Trophoblast cell (in vitro differentiated cells and primary cell): ENCODE results near the gene CYTH1.

Experiments
- DNase-seq, 2 donors: peaks; one replicate each; pipeline ENCODE4 v3.0.0-alpha.2; 2016
- H2AFZ ChIP-seq: 2 replicates; pipeline ENCODE4 v1.6.1; 2013; ENCODE audit warnings: low read length, moderate library complexity, mild to moderate bottlenecking; ENCODE audit not compliant: insufficient read depth, poor library complexity
- H2AK5ac ChIP-seq: 2 replicates; pipeline ENCODE4 v1.6.1; 2013; ENCODE audit warnings: mild to moderate bottlenecking, low read length
- H2BK120ac ChIP-seq: 2 replicates; pipeline ENCODE4 v1.6.1; 2013; ENCODE audit warnings: low read length, mild to moderate bottlenecking, moderate library complexity; ENCODE audit not compliant: insufficient read depth, poor library complexity
- H2BK12ac ChIP-seq: 2 replicates; pipeline ENCODE4 v1.6.1; 2013; ENCODE audit warnings: mild to moderate bottlenecking, low read length, moderate library complexity
- H2BK5ac ChIP-seq: 2 replicates; pipeline ENCODE4 v1.6.1; 2013; ENCODE audit warnings: low read length, low read depth, moderate library complexity, mild to moderate bottlenecking; ENCODE audit not compliant: poor library complexity
- H3K14ac ChIP-seq: 2 replicates; pipeline ENCODE4 v1.6.1; 2013; ENCODE audit warnings: mild to moderate bottlenecking, low read length
- H3K18ac ChIP-seq: 2 replicates; pipeline ENCODE4 v1.6.1; 2013; ENCODE audit warnings: mild to moderate bottlenecking, low read length
- H3K23ac ChIP-seq: 2 replicates; pipeline ENCODE4 v1.6.1; 2013; ENCODE audit warnings: low read length
- H3K27ac ChIP-seq: 2 replicates; pipeline ENCODE4 v1.5.1; 2013; ENCODE audit warnings: low read depth, mild to moderate bottlenecking, inconsistent platforms, low read length, moderate library complexity
- H3K27me3 ChIP-seq: 2 replicates; pipeline ENCODE4 v1.6.1; 2013; ENCODE audit warnings: inconsistent platforms, mild to moderate bottlenecking, low read length, moderate library complexity; ENCODE audit not compliant: insufficient read depth
- H3K36me3 ChIP-seq, 2 experiments: 1 replicate in 1 of 2; 2 replicates in 1 of 2; pipeline ENCODE4 v1.6.1; 2013; ENCODE audit warnings: low read length in 2 of 2, mild to moderate bottlenecking in 2 of 2, moderate library complexity in 1 of 2; ENCODE audit not compliant: insufficient read depth in 2 of 2, control insufficient read depth in 1 of 2
- H3K4ac ChIP-seq: 2 replicates; pipeline ENCODE4 v1.6.1; 2013; ENCODE audit warnings: low read depth, mild to moderate bottlenecking, low read length, moderate library complexity
- H3K4me1 ChIP-seq, 2 experiments: 1 replicate in 1 of 2; 2 replicates in 1 of 2; pipeline ENCODE4 v1.6.1; 2013; ENCODE audit warnings: low read length in 2 of 2, mild to moderate bottlenecking in 2 of 2, moderate library complexity in 1 of 2; ENCODE audit not compliant: insufficient read depth in 2 of 2, control insufficient read depth in 1 of 2
- H3K4me2 ChIP-seq: 2 replicates; pipeline ENCODE4 v1.6.1; 2013; ENCODE audit warnings: inconsistent platforms, mild to moderate bottlenecking, low read length, moderate library complexity
- H3K4me3 ChIP-seq: 2 replicates; pipeline ENCODE4 v1.5.1; 2013; ENCODE audit warnings: mild to moderate bottlenecking, low read depth, low read length, inconsistent platforms
- H3K79me1 ChIP-seq: one replicate; pipeline ENCODE4 v1.6.1; 2013; ENCODE audit warnings: low read length
- H3K79me2 ChIP-seq: 2 replicates; pipeline ENCODE4 v1.6.1; 2013; ENCODE audit warnings: low read length, mild to moderate bottlenecking; ENCODE audit not compliant: control insufficient read depth, insufficient read depth, poor library complexity
- H3K9ac ChIP-seq: 2 replicates; pipeline ENCODE4 v1.6.1; 2013; ENCODE audit warnings: mild to moderate bottlenecking, low read length
- H3K9me3 ChIP-seq: 2 replicates; pipeline ENCODE4 v1.6.1; 2013; ENCODE audit warnings: low read depth, mild to moderate bottlenecking, control low read depth, inconsistent platforms, low read length; ENCODE audit not compliant: insufficient read depth
- H4K12ac ChIP-seq: 2 replicates; pipeline ENCODE4 v1.6.1; 2013; ENCODE audit warnings: low read depth, mild to moderate bottlenecking, low read length, moderate library complexity
- H4K8ac ChIP-seq: 2 replicates; pipeline ENCODE4 v1.6.1; 2013; ENCODE audit warnings: low read depth, mild to moderate bottlenecking, low read length, moderate library complexity
- H4K91ac ChIP-seq: one replicate; pipeline ENCODE4 v1.6.1; 2013; ENCODE audit warnings: low read depth, mild to moderate bottlenecking, low read length, moderate library complexity
- WGBS: extraction: QIAGEN DNeasy Blood & Tissue Kit; methylation state at CpG from one replicate; pipeline ENCODE4 v1.1.7; 2013; ENCODE audit warnings: missing lambda C conversion rate; ENCODE audit not compliant: insufficient read length, insufficient coverage; ENCODE audit errors: extremely low coverage; 5-methylcytosine and 5-hydroxymethylcytosine counted together

Gene CYTH1

GRCh38 chr17:78642707-78643106 lies 139.4 kb downstream of the CYTH1 start:
- H3K79me1 ChIP-seq, result no peaks in the 10 kb centered on the region
- no peaks in the 10 kb centered on the region for H3K4me1 ChIP-seq
- H2BK12ac ChIP-seq, result no peak overlapping the region
- H4K91ac ChIP-seq, result no peak overlapping the region
- no peak overlapping the region for H2AK5ac ChIP-seq
- no peak overlapping the region for H2BK120ac ChIP-seq
- no peaks in the 10 kb centered on the region for H3K79me2 ChIP-seq
- no peaks in the 10 kb centered on the region for H3K27me3 ChIP-seq
- no peak overlapping the region for H3K23ac ChIP-seq
- H3K9me3 ChIP-seq, result no peaks in the 10 kb centered on the region
- WGBS, result no CpG with 5 or more reads among the region's 1 CpG
- H3K4me3 ChIP-seq, result no peak overlapping the region
- H4K12ac ChIP-seq, result no peak overlapping the region
- H3K18ac ChIP-seq, result no peak overlapping the region
- no peak overlapping the region for H2BK5ac ChIP-seq
- no peak for DNase-seq
- H3K14ac ChIP-seq, result no peak overlapping the region
- H3K9ac ChIP-seq, result no peak overlapping the region
- no peak overlapping the region for H3K4ac ChIP-seq
- H3K4me2 ChIP-seq, result no peak overlapping the region
- no peak overlapping the region for H2AFZ ChIP-seq
- H3K27ac ChIP-seq, result no peak overlapping the region
- H3K36me3 ChIP-seq, result no peaks in the 10 kb centered on the region
- H4K8ac ChIP-seq, result no peak overlapping the region

- Histone ChIP-seq H3K4me1 (no peaks in the 10 kb centered on the region), H4K12ac (no peak overlapping the region), H4K8ac (no peak overlapping the region), H3K18ac (no peak overlapping the region), H3K27ac (no peak overlapping the region), H2BK5ac (no peak overlapping the region), H2BK120ac (no peak overlapping the region), H3K4me3 (no peak overlapping the region), H3K4ac (no peak overlapping the region), H3K27me3 (no peaks in the 10 kb centered on the region), H3K79me1 (no peaks in the 10 kb centered on the region), H3K14ac (no peak overlapping the region), H3K4me2 (no peak overlapping the region), H2BK12ac (no peak overlapping the region), H4K91ac (no peak overlapping the region), H3K9ac (no peak overlapping the region), H3K9me3 (no peaks in the 10 kb centered on the region), H3K36me3 (no peaks in the 10 kb centered on the region), H3K79me2 (no peaks in the 10 kb centered on the region), H3K23ac (no peak overlapping the region), H2AK5ac (no peak overlapping the region), H2AFZ (no peak overlapping the region)
- no peak for DNase-seq
- WGBS, result no CpG with 5 or more reads among the region's 18 CpGs
Observed at GRCh38 chr17:78641666-78642065, 140.4 kb downstream of the CYTH1 start.

GRCh38 chr17:78641243-78641642 lies 140.8 kb downstream of the CYTH1 start:
- Histone ChIP-seq H3K9me3 (no peaks in the 10 kb centered on the region), H3K4me2 (no peak overlapping the region), H2BK120ac (no peak overlapping the region), H3K4me1 (no peaks in the 10 kb centered on the region), H4K12ac (no peak overlapping the region), H2BK5ac (no peak overlapping the region), H3K4me3 (no peak overlapping the region), H3K9ac (no peak overlapping the region), H3K4ac (no peak overlapping the region), H3K14ac (no peak overlapping the region), H3K23ac (no peak overlapping the region), H2AFZ (no peak overlapping the region), H4K91ac (no peak overlapping the region), H4K8ac (no peak overlapping the region), H3K36me3 (no peaks in the 10 kb centered on the region), H3K79me2 (no peaks in the 10 kb centered on the region), H3K27ac (no peak overlapping the region), H3K27me3 (no peaks in the 10 kb centered on the region), H2BK12ac (no peak overlapping the region), H3K79me1 (no peaks in the 10 kb centered on the region), H3K18ac (no peak overlapping the region), H2AK5ac (no peak overlapping the region)
- no CpG with 5 or more reads among the region's 6 CpGs for WGBS
- DNase-seq, result peak; percentile 83 to 84

GRCh38 chr17:78640700-78641099 lies 141.4 kb downstream of the CYTH1 start:
- Histone ChIP-seq H3K79me1 (no peaks in the 10 kb centered on the region), H3K27ac (no peak overlapping the region), H3K23ac (no peak overlapping the region), H3K79me2 (no peaks in the 10 kb centered on the region), H3K4me1 (no peaks in the 10 kb centered on the region), H2BK12ac (no peak overlapping the region), H4K8ac (no peak overlapping the region), H3K9me3 (no peaks in the 10 kb centered on the region), H2BK120ac (no peak overlapping the region), H3K9ac (no peak overlapping the region), H3K4me2 (no peak overlapping the region), H3K18ac (no peak overlapping the region), H3K27me3 (no peaks in the 10 kb centered on the region), H3K4me3 (no peak overlapping the region), H2BK5ac (no peak overlapping the region), H2AK5ac (no peak overlapping the region), H3K14ac (no peak overlapping the region), H3K4ac (no peak overlapping the region), H2AFZ (no peak overlapping the region), H3K36me3 (no peaks in the 10 kb centered on the region), H4K91ac (no peak overlapping the region), H4K12ac (no peak overlapping the region)
- WGBS, result no CpG with 5 or more reads among the region's 4 CpGs
- no peak for DNase-seq
